CD4-positive, alpha-beta T cell treated with Interleukin-12 subunit alpha and Interleukin-12 subunit beta, for 1 hour (primary cell): ENCODE data around the gene ARHGAP26.

Experiments used
- DNase-seq: peaks from one replicate; pipeline ENCODE4 v3.0.0-alpha.2; 2020

Gene ARHGAP26

DNA sequence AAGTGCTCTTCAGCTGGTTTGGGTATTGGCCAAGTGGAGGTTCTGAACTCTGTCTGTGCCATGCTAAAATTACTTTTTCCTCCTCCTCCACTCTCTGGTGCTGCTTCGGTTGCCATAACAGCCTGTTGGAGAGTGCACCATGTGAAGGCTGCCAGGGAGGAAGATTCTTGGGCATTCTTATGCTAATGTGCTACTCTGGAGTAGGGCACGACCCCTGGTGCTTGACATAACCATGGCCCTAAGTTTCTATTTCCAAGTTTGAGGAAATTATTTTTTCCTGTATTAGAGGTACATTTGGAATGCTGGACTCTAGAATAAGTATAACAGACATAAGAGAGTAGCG is 111.6 kb downstream of the ARHGAP26 start:
- DNase-seq, result no peak

DNA sequence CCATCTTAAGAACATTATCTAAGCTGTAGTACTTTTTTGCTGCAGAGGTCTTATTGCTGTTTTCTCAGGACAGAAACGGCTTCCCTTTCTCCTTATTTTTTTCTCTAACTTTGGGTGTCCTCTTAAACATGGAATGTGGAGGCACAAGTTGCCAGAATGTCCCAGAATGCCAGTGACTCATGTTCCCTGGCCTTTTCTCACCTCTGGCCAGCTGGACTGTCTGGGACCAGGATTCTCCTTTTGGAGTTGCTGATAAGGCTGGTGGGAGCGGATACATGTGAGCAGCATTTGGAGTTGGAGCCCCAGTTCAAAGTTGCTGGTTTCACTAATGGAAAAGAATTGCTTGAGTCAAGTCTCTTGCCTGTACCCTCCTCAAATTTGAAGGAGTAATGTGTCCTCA is 112.8 kb downstream of the ARHGAP26 start:
- no peak for DNase-seq

DNA sequence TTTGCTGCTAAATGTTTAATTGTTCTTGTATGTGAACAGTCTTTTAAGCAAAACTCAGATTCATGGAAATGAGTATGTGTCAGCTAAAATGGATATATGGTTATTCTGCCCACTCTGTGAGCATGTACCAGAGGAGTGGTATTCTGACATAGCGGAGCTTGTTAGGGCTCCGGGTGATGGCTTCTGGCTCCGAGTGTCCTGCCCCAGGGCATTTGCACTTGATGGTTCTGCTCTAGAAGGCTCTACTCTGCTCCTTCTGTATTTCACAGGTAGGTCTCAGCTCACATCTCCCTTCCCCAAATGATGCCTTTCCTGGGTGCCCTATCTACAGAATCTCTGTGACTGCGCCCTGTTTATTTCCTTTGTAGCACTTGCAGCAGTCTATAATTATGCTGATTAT is 113.3 kb downstream of the ARHGAP26 start:
- no peak for DNase-seq

DNA sequence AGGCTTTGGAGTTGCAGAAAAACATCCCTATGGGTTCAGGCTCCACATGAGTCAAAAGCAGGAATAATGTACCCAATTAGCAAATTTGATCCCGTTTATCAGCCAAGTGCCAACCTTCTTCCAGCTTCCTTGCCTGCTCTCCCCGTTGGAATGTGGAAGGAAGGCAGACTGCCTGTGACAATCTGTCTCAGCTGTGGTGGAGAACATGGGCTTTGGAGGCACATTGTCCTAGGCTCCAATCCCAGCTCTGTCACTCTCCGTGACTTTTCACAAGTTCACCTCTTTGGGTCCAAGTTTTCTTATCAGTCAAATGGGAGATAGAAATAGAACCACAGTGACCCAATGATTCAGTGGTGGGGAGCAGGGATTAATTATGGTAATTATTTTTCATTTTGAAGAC is 113.9 kb downstream of the ARHGAP26 start:
- DNase-seq, result no peak

DNA sequence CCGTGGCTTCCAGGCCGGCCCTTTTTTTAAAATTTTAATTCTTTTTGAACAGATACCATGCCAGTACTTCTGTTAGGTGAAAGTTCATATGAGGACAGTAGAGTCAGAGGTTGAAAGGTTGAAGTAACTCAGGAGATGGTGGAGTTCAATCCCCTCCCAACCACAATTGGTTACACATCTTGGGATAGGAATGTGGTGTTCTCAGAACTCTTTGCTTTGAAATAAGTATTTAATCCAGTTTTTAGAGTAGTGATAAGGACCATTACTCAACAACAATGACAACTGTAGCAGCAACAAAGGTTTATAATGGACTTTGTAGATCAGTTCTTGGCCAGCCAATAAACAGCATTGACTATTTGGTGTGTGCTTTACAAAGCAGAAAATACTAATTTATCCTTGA is 116.0 kb downstream of the ARHGAP26 start:
- DNase-seq, result no peak

DNA sequence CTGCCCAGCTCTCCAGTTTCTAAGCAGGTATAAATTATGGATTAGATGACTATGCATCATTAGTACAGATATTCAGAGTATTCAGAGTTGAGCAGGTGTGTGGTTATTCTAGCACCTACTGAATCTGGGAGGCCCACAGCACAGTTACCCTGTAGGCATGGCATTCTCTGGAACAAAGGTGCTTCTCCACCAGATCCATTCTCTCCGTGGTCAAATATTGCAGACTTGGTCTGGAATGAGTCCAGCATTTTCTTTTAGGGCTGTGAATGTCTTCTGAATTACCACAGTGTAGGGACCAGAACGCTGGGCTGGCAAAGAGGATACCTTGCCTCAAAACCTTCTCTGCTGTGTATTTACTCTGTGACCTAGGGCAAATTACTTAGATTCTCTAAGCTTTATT is 116.8 kb downstream of the ARHGAP26 start:
- DNase-seq, result no peak

DNA sequence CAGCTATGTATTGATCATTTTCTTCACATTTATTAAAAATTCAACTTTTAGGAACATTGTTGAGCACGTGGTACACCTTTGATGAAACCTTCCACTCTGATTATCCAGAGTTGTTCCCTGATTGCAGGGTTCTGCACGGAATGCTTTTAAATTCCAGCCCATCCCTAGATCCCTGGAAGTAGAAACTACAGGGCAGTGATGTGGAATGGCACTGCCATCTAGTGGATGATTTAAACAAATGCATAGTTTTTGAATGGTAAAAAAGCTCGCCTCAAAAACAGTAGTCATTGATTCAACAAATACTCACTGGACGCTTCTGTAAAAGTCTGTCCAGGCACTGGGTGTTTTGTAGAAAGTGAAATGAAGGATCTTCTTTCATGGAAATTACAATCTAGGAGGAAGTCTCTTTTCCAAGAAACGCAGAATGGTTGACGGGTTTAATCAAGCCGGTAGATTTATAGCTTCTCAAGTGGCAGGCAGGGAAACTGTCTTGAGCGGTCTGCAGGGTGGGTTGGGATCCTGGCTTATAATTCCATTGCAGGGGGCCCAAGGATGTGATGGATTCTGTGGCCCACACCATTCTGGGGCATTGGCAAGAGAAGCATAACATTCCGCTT is 118.4 kb downstream of the ARHGAP26 start:
- peak; percentile 33 for DNase-seq

DNA sequence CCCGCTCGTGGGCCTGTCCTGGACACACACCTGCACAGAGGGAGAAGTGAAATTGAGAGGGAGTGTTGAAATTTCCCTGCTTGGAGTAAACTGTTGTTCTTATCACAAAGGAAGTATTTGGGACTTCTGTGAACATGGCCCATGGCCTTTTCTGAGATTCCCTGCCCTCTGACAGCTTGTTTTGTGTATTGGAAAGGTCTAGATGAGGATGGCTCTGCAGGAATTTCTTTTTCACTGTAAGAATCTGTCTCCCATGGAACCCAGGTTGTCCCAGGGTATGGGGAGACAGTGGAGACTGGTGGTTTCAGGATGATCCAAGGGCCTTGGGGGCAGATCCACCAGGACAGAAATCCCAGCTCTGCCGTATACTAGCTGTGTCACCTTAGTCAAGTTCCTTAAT is 121.8 kb downstream of the ARHGAP26 start:
- DNase-seq, result no peak

DNA sequence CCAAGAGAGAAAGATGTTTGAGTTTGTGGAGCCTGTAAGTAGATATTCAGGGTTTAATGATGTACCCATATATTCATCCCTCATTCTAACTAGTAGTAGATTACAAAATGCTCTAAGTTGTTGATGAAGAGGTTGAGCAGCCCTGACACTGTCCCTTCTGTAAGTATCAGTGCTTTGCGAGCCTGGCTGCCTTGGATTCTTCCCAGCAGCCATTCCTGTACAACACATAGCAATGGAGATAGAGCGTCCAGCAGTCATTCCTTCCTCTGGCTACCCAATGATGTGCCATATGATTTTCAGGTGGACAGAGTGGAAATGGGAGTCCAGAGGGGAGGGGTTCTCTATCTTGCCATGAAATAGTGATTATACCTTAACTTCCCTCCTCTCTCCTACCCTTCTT is 124.1 kb downstream of the ARHGAP26 start:
- no peak for DNase-seq

DNA sequence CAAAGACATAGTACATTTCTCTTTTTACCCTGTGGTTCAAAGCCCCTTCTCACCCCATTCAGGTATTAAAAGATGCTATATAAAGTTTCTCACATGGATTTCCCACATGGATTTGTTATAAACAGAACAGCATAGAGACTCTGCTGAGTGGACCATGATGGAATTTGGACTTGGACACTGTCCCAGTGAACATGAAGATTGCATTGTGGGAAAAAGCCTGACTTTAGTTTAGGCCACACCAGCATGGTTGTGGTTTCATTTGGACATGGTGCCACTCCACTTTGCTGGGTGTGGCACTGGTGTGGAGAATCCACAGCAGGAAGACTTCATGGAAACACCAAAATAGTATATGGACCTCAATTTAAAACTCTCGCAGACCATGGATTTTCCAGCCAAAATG is 124.6 kb downstream of the ARHGAP26 start:
- no peak for DNase-seq

DNA sequence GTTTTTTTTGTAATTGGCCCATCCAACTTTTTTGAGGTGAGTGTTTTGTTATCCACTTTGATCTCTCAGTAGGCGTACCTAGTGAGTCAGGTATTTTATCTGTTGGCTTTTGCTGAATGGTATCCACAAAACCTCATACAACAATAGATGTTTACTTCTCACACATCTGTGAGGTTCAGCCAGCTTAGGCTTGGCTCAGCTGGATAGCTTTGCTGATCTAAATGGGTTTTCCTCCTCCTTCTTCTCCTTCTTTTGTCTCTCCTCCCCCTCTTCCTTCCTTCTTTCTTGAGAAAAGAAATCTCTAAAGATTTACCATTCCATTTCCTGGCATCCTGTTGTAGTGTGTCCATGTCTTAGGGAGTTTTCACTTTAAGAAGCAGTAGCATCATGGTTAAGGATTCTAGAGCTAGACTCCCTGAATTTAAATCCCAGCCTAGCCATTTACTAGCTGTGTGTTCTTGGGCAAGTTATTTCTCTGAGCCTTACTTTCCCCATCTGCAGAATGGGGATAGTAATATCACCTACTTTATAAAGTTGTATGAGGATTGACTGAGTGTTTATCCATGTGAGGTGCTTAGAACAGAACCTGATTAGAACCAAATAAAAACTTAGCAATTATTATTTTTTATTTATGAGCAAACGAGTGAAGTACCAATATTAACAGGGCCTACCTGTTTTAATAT is 126.3 kb downstream of the ARHGAP26 start:
- no peak for DNase-seq

DNA sequence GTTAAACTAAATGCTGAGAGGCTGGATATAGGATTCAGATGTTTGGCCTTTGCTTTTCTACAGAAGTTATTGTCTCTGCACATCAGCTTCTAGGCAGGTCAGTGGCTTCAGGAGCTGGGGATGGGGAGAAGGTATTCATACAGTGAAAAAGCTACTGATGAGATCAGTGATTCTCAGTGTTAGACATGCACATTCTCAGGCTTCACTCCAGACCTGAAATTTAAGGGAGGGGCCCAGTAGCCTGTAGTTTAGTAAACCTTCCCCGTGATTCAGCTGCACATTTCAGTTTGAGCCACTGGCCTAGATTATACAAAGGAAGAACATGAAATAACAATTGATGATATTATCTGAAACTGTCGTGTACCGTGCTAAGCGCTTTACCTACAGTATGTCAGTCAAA is 127.2 kb downstream of the ARHGAP26 start:
- no peak for DNase-seq

DNA sequence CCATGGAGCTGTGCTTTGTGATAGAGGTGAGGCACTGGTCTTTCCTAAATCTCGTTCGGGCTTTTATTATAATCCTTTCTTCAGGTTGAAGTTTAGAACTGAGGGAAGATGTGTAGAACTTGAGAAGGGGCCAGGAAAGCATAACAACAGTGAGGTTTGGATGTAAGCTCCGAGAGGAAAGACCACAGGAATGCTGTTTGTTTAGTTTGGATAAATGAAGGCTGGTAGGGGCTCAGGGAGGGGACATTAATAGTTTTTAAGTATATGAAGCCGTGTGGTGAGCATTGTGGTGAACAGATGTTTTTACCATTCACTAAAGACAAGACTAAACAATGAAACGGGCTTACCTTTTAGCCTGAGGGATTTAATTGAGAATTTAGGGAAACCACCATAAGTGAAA is 130.8 kb downstream of the ARHGAP26 start:
- DNase-seq, result no peak

DNA sequence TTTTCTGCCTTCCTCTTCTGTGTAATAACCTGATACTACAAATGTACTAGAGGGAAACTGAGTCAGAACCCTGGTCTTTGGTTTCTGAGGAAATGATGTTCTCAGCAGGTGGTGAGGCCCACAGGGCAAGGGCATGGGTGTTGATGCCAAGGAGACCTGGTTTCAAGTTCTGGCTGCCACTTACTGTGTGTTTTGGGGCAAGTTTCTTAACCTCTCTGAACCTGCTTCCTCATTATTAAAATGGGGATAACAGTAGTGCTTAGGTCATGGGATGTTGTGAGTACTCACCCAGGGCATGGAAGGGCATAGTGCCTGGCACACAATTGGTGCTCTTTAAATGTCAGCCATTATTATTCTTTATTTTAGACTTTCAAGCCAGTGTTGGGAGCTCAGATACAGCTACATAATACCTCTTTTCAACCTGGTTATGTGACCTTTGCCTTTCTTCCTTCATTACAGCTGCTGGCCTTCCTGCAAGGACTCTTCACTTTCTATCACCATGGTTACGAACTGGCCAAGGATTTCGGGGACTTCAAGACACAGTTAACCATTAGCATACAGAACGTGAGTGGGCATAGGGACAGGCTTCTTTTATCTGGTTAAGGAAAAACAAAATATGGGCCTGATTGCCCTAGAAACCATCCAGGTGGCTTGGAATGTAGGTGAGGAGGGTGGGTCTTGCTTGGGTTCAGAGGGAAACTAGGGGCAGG is 131.5 kb downstream of the ARHGAP26 start:
- no peak for DNase-seq

DNA sequence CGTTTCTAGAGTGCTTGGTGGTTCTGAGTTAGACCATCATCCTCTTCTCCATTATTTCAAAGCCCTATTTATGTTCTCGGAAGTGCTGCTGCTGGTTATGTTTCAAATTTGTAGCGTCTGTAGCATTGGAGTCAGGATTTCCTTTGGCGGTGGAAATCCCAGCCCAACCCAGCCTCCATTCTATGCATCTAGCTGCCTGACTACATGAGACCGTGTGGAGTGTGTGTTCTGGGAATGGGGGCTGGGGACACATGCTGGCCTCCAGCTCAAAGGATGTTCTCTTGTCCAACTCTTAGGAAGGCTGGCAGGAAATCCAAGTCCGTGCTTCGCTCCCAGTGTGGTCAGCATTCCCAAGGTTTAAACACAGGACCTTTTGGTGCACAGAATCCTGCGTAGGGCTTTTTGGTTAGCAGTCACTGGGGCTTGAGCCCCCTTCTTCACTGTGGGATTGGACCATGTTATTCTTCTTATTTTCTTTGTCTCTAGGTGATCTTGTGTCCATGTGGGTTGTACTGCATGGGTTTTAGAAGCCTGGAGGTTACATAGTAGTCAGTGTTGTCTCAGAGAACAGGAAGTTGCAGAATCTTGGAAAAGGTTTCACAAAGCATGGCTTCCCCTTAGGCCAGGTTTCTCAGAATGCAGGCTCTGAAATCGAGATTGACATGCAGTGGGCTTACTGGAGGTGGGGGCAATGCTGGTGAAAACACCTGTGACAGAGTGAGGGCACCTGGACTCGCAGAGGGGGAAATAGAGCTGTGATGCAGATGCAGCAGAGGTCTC is 132.2 kb downstream of the ARHGAP26 start:
- DNase-seq, result no peak

DNA sequence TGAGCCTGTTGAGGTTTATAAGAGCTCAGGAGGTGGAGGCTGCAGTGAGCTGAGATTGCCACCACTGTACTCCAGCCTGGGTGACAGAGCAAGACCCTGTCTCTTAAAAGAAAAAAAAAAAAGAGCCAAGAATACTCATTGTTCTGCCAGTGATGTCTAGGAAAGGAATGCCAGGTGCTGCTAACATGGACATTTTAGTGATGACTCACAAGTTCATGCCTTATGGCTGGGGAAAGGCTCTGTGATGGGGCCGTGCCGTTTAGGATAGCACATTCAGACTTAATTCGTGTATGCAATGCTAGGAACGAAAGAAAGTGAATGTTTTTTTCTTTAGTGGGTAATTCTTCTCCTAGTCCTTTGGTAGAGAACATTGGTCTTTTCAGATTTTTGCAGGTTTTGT is 134.2 kb downstream of the ARHGAP26 start:
- no peak for DNase-seq

DNA sequence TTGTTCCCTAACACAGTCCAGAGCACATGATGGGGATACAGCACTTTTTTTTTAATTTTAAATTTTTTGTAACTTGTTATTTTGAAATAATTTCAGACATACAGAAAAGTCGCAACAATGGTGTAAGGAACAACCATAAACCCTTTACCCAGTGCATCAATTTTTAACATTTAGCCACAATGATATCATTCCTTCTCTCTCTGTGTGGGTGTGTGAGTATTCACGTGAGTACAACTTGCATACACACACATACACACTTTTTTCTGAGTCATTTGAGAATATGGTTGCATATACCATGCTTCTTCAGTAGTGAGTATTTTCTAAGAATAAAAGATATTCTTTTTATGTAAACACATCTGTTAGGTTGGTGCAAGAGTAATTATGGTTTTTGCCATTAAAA is 135.2 kb downstream of the ARHGAP26 start:
- no peak for DNase-seq

DNA sequence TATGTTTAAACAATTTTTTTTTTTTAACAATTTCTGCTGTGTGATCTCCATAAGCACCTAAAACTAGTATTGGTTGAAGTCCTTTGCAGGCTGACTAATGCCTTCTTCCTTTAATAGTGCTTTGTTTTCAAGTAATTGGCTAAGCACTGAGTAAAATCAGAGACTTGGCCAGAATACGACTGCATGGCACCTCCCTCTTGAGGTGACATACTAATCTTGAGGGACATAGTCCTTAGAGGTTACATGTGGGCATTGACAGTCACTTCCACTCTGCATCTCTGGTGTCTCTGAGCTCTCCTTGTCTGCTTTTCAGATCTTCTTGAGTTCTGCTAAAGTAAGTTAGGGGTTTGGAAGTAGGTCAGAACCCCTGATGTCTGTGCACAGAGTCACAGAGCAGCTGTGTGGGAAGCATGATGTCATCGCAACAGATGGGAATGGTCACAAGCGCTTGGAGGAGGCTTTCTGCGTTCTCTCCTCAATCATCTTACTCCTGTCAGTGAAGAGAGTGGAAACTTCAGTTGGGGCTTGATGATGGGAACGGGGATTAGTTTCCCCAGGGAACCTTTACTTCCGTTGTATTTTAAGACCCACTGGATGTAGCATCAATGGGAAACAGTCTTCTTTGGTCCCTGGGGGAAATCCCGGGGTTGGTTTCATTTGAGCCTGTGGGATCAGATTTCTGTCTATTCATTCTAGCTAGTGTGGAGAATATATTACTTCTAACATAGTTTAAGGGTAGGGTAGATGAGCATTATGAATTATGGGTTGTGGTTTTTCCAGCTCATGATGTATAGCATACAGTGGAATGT is 136.9 kb downstream of the ARHGAP26 start:
- DNase-seq, result no peak

DNA sequence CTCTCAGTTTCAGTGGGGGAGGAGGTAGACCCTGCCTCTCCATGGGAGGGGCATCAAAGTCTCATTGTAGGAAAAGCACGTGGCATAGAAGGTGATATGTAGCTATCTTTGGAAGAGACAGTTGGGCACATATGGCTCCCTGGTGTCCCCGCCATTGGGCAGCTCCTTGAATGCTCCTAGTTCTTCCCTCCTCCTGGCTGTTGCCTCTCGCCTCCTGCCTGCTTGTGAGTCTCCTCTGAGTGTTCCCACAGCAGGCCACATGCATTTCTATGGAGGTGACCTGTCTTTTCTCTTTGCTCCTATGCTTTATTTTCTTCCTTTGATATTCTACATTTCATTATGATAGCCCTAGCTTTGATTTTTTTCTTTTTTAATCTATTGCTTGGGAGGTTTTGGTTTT is 138.5 kb downstream of the ARHGAP26 start:
- no peak for DNase-seq

DNA sequence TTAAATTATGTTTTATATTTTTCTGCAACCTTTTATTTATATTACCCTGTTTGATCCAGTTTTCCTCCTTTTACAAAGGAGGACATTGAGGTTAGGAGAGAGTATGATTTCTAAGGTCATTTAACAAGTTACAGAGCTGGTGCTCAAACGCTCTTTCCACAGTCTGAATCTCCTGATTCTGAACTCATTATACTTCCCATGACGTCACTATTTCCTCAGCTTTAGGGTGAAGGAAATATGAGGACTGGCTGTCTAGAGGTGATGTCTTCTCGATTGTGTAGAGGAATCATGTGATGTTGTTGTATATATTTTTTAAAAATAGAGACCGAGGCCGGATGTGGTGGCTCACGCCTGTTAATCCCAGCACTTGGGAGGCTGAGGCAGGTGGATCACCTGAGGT is 140.0 kb downstream of the ARHGAP26 start:
- no peak for DNase-seq

DNA sequence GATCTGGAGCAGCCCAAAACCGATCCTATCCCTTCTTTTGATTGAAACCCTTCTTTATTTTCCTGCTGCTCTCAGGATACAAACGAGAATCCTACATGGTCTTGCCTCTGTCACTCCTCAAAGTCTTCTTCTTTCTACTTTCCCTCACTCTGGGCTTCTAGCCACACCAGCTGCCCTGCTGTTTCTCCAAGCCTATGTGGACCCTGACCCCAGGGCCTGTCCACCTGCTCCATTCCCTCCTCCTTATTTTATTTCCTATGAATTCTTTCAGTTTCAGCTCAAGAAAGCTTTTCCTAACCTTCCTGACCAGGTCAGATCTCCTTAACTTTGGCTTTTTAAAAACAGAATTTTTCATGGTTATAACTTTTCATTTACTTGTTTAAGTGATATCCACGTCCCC is 141.0 kb downstream of the ARHGAP26 start:
- DNase-seq, result no peak

DNA sequence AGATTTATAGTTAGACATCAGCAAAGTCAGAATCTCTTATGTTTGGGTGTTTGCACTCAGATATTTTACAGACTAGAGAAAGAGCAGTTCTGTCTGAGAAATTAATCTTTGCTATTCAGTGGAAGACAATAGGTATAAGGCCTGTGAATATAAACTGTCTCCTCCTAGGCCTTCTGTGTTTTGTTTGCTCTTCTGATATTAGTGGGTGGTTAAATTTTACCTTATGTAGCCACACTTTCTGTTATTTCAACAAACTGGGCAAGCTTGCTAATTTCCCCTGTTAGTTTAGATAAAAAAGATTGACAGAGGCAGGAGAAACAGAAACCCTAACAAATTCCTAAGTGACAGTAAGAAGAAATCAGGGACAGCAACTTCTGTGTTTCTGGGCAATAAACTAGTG is 141.6 kb downstream of the ARHGAP26 start:
- no peak for DNase-seq
